CD14-positive monocyte (primary cell): ENCODE data around the gene CLASP1. TPM values are rescaled to one million over a fixed set of nuclear protein-coding genes. Genes with fewer than 3 reads are reported as not detected.

ENCODE experiments used
- DNase-seq, 3 donors: peaks; one replicate each; pipeline ENCODE4 v3.0.0-alpha.2; 2011 to 2022
- H2AFZ ChIP-seq: 2 replicates; pipeline ENCODE4 v1.6.0; 2012; ENCODE audit warnings: mild to moderate bottlenecking, low read depth, low read length, inconsistent platforms; ENCODE audit not compliant: insufficient read depth, poor library complexity, severe bottlenecking
- H3K27ac ChIP-seq, 2 donors: 1 replicate in 1 of 2; 2 replicates in 1 of 2; pipeline ENCODE4 v1.5.1; 2012 to 2013; ENCODE audit warnings: low read length in 2 of 2, control low read depth in 1 of 2, inconsistent platforms in 1 of 2, low read depth in 1 of 2, mild to moderate bottlenecking in 1 of 2
- H3K27me3 ChIP-seq, 2 donors: one replicate each; pipeline versions ENCODE4 v1.6.0 to v1.6.1; 2011 to 2013; ENCODE audit warnings: low read length in 2 of 2; ENCODE audit not compliant: control insufficient read depth in 2 of 2, insufficient read depth in 2 of 2
- H3K36me3 ChIP-seq, 2 donors: replicated peaks in 1 of 2; 1 replicate in 1 of 2; 2 replicates in 1 of 2; pipeline versions ENCODE4 v1.5.1 to v1.6.1; 2012 to 2013; ENCODE audit warnings: low read length in 2 of 2, control low read depth in 1 of 2, inconsistent platforms in 1 of 2, mild to moderate bottlenecking in 1 of 2; ENCODE audit not compliant: insufficient read depth in 2 of 2, control insufficient read depth in 1 of 2
- H3K4me1 ChIP-seq, 2 donors: 1 replicate in 1 of 2; 2 replicates in 1 of 2; pipeline versions ENCODE4 v1.5.1 to v1.6.1; 2012 to 2013; ENCODE audit warnings: low read length in 2 of 2, control low read depth in 1 of 2, inconsistent platforms in 1 of 2, mild to moderate bottlenecking in 1 of 2, moderate library complexity in 1 of 2; ENCODE audit not compliant: insufficient read depth in 2 of 2, control insufficient read depth in 1 of 2
- H3K4me2 ChIP-seq: replicated peaks from 2 replicates; pipeline ENCODE3; 2012; ENCODE audit warnings: low read length, moderate library complexity, mild to moderate bottlenecking; ENCODE audit not compliant: poor library complexity, severe bottlenecking; ENCODE audit errors: extremely low read depth
- H3K4me3 ChIP-seq, 3 experiments: fragments of 200-600 bp in 1 of 3; sonication (generic) in 1 of 3; replicated peaks in 1 of 3; 1 replicate in 2 of 3; 2 replicates in 1 of 3; pipeline ENCODE4 v1.5.1; 2011 to 2013; ENCODE audit warnings: low read length in 3 of 3, mild to moderate bottlenecking in 3 of 3, control low read depth in 2 of 3, low read depth in 2 of 3, inconsistent platforms in 1 of 3, moderate library complexity in 1 of 3
- H3K79me2 ChIP-seq: 2 replicates; pipeline ENCODE4 v1.6.0; 2012; ENCODE audit warnings: mild to moderate bottlenecking, control low read depth, inconsistent platforms, low read length, moderate library complexity; ENCODE audit not compliant: insufficient read depth
- H3K9ac ChIP-seq: 2 replicates; pipeline ENCODE4 v1.6.0; 2017; ENCODE audit warnings: low read length, mild to moderate bottlenecking; ENCODE audit not compliant: insufficient read depth, poor library complexity, severe bottlenecking
- H3K9me3 ChIP-seq, 2 donors: replicated peaks in 1 of 2; 1 replicate in 1 of 2; 2 replicates in 1 of 2; pipeline versions ENCODE4 v1.5.1 to v1.6.1; 2012 to 2013; ENCODE audit warnings: low read length in 2 of 2, control low read depth in 1 of 2; ENCODE audit not compliant: control insufficient read depth in 1 of 2, insufficient read depth in 1 of 2
- H4K20me1 ChIP-seq: 2 replicates; pipeline ENCODE4 v1.6.0; 2012; ENCODE audit warnings: mild to moderate bottlenecking, low read length, control low read depth, moderate library complexity; ENCODE audit not compliant: insufficient read depth
- H3K27ac Mint-ChIP-seq, 7 donors: one replicate each; pipeline ENCODE4 v1.8.0; 2020; ENCODE audit warnings: mild to moderate bottlenecking in 7 of 7, mixed read lengths in 7 of 7, moderate library complexity in 6 of 7, inconsistent platforms in 2 of 7
- H3K27me3 Mint-ChIP-seq, 3 donors: one replicate each; pipeline ENCODE4 v1.8.0; 2021 to 2022; ENCODE audit warnings: low read depth in 3 of 3, mild to moderate bottlenecking in 3 of 3, mixed read lengths in 3 of 3, moderate library complexity in 3 of 3, inconsistent platforms in 1 of 3
- H3K36me3 Mint-ChIP-seq, 2 donors: one replicate each; pipeline ENCODE4 v1.8.0; 2020; ENCODE audit warnings: mixed read lengths in 2 of 2, inconsistent platforms in 1 of 2, mild to moderate bottlenecking in 1 of 2
- H3K4me1 Mint-ChIP-seq: one replicate; pipeline ENCODE4 v1.8.0; 2020; ENCODE audit warnings: mild to moderate bottlenecking, mixed read lengths
- H3K4me3 Mint-ChIP-seq, 2 donors: one replicate each; pipeline ENCODE4 v1.8.0; 2020; ENCODE audit warnings: mild to moderate bottlenecking in 2 of 2, mixed read lengths in 2 of 2, moderate library complexity in 1 of 2
- H3K9me3 Mint-ChIP-seq, 7 donors: one replicate each; pipeline ENCODE4 v1.8.0; 2020 to 2022; ENCODE audit warnings: mixed read lengths in 7 of 7, mild to moderate bottlenecking in 6 of 7, moderate library complexity in 6 of 7, inconsistent platforms in 2 of 7
- WGBS: methylation state at CpG from one replicate; pipeline ENCODE4 v1.1.5; 2013; ENCODE audit warnings: missing lambda C conversion rate; ENCODE audit not compliant: insufficient coverage; 5-methylcytosine and 5-hydroxymethylcytosine counted together
- intact Hi-C, 2 donors: fragments of 100-400 bp; cut with micrococcal nuclease; formaldehyde crosslinking; loops; one replicate each; pipeline versions ENCODE4 v1.15.0 to v1.15.1; 2023
- polyA plus RNA-seq, 3 donors: library from polyadenylated mRNA; depleted of rRNA in 1 of 3; unstranded in 2 of 3; stranded (reverse) in 1 of 3; fragments of 300-500 nt in 2 of 3; fragments of >200 nt in 1 of 3; fragmentation: Illumina TruSeq in 2 of 3; gene quantifications; 1 replicate in 2 of 3; 2 replicates in 1 of 3; pipeline ENCODE4 v1.2.3, GENCODE V29; 2012 to 2021
- TF ChIP-seq, protein P1 (sequence below): fragments of 200-600 bp; IDR thresholded peaks from one replicate; pipeline ENCODE4 v1.8.0; 2022; ENCODE audit warnings: antibody characterized with exemption, mild to moderate bottlenecking

CLASP1 gene
- polyA plus RNA-seq, 3 donors: 4.8 to 8.1 (median 7.6) TPM

GRCh38 chr2:121420486-121420885 is 228.8 kb downstream of the CLASP1 start:
- intact Hi-C loops: no loop called here
- Histone ChIP-seq H3K4me3 (no peak overlapping the region), H3K79me2 (no peaks in the 10 kb centered on the region), H3K4me2 (no peak overlapping the region), H3K9me3 (no peaks in the 10 kb centered on the region), H3K9ac (no peak overlapping the region), H3K27ac (no peak overlapping the region), H3K4me1 (no peaks in the 10 kb centered on the region), H4K20me1 (no peaks in the 10 kb centered on the region), H2AFZ (no peak overlapping the region), H3K36me3 (peaks cover 52 to 95% of the 10 kb centered on the region in 2 donors), H3K27me3 (no peaks in the 10 kb centered on the region)
- Mint-ChIP-seq H3K4me3 (no peak overlapping the region), H3K27me3 (peaks cover 0 to 2% (median 0%) of the 10 kb centered on the region in 3 donors), H3K4me1 (no peaks in the 10 kb centered on the region), H3K36me3 (peaks cover 58 to 70% of the 10 kb centered on the region in 2 donors), H3K27ac (no peak overlapping the region), H3K9me3 (no peaks in the 10 kb centered on the region)
- no CpG with 5 or more reads among the region's 5 CpGs for WGBS
- TF ChIP-seq, protein P1, sequence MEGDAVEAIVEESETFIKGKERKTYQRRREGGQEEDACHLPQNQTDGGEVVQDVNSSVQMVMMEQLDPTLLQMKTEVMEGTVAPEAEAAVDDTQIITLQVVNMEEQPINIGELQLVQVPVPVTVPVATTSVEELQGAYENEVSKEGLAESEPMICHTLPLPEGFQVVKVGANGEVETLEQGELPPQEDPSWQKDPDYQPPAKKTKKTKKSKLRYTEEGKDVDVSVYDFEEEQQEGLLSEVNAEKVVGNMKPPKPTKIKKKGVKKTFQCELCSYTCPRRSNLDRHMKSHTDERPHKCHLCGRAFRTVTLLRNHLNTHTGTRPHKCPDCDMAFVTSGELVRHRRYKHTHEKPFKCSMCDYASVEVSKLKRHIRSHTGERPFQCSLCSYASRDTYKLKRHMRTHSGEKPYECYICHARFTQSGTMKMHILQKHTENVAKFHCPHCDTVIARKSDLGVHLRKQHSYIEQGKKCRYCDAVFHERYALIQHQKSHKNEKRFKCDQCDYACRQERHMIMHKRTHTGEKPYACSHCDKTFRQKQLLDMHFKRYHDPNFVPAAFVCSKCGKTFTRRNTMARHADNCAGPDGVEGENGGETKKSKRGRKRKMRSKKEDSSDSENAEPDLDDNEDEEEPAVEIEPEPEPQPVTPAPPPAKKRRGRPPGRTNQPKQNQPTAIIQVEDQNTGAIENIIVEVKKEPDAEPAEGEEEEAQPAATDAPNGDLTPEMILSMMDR: no peak
- no peak for DNase-seq

GRCh38 chr2:121419081-121419699 is 230.1 kb downstream of the CLASP1 start:
- 93% methylated on average over 2 of the region's 3 CpGs for WGBS
- H3K27me3 ChIP-seq: no peaks in the 10 kb centered on the region
- intact Hi-C loops: no loop called here

More at GRCh38 chr2:121419081-121419699, 230.1 kb downstream of the CLASP1 start:
- Histone ChIP-seq H3K9ac (no peak overlapping the region), H3K79me2 (no peaks in the 10 kb centered on the region), H4K20me1 (no peaks in the 10 kb centered on the region), H3K4me3 (no peak overlapping the region), H3K9me3 (no peaks in the 10 kb centered on the region), H3K27ac (no peak overlapping the region), H3K36me3 (peaks cover 46 to 95% of the 10 kb centered on the region in 2 donors), H2AFZ (no peak overlapping the region), H3K4me1 (no peaks in the 10 kb centered on the region), H3K4me2 (no peak overlapping the region)
- Mint-ChIP-seq H3K9me3 (no peaks in the 10 kb centered on the region), H3K27ac (no peak overlapping the region), H3K27me3 (peaks cover 0 to 2% (median 0%) of the 10 kb centered on the region in 3 donors), H3K4me1 (no peaks in the 10 kb centered on the region), H3K36me3 (peaks cover 58 to 72% of the 10 kb centered on the region in 2 donors), H3K4me3 (no peak overlapping the region)
- TF ChIP-seq, protein P1: no peak
- DNase-seq: no peak
